Activated CD4-positive, CD25-positive, alpha-beta regulatory T cell treated with anti-CD3 and anti-CD28 coated beads, Interleukin-2, amount 50 U/mL, for 72 hours (primary cell): ENCODE measurements around the gene SLC6A6.

Experiments used
- DNase-seq: peaks from one replicate; pipeline ENCODE4 v3.0.0; 2021

The SLC6A6 gene

DNA sequence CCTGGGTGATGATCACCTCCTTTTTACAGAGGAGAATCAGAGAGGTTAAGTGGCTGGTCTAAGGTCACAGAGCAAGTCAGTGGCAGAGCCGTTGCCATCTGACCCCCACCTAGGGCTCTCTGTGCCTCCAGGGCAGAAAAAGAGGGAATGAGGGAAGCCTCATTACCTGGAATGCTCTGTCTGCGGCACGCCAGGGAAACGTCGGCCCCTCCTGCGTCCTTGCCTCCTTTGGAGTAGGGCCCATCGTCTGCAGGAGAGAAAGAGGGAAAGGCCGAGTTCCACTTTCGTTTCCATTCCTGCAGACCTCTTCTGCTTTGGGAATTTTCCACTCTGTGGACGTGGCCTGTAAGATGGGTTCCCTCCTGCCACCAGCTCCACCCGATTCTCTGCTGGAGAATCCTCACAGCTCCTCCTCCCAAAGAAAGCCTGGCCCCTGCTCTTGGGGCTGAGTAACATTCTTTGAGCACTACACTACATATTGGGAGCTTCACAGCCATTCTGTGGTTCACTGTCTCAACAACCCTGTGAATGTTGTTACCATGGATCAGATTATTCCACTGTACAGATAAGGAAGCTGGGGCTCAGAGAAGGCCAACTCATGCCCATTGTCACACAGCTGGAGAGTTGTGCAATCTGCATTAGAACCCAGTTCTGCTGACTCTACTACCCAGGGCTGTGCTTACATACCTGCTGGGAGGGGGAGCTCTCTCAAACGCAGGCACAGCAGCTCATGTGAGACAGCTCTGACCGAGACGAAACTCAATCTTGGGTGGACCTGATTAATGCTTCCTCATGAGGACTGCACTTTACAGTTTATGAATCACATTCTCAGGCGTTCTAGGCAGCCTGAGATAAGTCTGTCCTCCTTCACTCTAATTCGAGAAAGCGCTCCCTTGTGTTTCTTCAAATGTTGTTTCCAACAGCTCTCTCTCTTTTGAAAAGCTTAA lies 123.6 kb downstream of the SLC6A6 start:
- DNase-seq: no peak

DNA sequence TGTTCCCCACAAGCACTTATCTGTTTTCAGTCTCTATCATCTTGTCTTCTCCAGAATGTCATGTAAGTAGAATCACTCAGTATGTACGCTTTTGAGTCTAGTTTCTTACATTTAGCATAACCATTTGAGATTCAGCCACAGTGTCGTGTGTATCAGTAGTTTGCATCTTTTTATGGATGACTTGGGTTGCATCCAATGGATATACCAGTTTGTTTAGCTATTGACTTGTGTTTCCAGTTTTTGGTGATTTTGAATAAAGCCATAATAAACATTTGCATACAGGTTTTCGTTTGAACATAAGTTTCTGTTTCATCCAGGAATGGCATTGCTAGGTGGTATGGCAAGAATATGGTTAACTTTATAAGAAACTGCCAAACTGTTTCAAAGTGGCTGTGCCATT lies 125.7 kb downstream of the SLC6A6 start:
- no peak for DNase-seq

DNA sequence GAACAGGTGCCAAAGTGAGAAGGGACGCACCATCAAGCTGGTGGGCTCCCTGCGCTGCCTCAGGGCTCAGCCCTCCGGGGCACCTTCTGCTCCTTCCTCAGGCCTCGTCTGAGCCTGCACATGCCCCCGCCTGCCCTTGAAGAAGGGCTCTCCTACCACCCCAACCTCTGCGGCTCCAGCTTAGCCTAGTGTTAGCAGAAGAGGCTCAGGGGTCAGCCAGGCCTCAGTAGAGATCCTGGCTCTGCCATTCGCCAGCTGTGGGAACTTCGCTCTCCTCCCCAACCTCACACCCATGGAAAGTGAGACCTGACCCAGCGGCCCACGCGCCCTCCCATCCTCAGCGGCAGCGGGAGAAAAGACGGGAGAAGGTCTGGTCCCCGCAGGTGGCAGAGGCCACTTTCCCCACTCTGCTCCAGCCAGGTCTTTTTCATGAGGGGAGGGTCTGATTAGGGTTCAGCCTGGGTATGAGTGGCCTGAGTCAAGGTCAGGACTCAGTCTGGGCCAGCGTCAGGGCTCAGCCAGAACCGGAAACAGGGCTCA lies 129.5 kb downstream of the SLC6A6 start:
- DNase-seq: no peak

DNA sequence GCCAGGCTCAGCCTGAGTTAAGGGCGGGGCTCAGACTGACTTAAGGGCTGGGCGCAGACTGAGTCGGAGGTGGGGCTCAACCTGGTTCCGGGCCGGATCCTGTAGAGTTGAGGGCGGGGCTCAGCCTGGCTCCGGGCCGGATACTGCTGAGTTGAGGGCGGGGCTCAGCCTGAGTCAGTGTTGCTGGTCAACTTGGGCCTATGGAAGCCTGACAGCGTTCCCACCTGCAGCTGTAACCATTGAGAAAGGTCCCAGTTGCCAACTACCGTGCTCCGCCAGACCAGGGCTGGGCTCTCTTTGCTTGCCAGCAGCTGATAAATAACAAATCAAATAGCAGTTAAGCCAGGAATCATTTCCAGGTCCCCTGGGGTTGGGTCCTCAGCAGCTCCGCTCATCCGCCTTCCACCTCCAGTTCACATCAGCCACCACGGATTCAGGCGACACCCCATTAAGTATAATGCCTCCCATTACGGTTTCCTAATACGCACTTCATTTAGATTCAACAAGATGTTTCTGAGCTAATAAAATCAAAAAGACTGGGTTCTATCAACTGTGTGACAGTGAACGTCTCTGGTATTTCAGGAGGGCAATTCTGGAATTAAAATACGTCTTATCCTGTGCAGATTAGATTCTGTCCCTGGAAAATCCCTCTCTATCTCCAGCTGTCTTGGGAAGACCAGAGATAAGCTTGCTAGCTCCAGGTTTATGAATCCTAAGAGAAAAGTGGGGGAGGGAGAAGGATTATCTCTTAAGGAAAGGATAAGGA lies 130.5 kb downstream of the SLC6A6 start:
- DNase-seq: no peak

DNA sequence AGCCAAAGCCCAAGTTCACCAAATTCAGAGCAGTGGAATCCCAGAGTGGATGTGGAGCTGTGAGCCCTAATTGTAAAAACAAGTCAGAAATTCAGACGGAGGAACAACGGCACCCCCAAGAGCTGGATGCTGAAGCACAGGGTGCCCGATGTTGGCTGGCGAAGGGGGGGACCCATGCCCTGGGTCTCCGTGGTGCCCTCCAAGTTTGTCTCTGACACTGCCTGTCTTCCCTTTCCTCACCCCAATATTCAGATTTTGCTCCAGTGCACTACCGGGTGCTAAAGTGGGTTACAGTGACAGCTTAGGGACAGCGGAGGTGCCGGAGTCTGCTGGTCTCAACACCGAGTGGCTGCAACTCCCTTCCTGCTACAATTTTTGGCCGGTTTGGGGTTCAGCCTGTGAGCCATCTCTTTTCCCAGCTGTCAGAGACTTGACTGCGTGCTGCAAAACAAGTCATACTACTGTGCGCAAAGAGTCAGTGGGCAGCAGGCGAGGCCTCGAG lies 131.1 kb downstream of the SLC6A6 start:
- no peak for DNase-seq

DNA sequence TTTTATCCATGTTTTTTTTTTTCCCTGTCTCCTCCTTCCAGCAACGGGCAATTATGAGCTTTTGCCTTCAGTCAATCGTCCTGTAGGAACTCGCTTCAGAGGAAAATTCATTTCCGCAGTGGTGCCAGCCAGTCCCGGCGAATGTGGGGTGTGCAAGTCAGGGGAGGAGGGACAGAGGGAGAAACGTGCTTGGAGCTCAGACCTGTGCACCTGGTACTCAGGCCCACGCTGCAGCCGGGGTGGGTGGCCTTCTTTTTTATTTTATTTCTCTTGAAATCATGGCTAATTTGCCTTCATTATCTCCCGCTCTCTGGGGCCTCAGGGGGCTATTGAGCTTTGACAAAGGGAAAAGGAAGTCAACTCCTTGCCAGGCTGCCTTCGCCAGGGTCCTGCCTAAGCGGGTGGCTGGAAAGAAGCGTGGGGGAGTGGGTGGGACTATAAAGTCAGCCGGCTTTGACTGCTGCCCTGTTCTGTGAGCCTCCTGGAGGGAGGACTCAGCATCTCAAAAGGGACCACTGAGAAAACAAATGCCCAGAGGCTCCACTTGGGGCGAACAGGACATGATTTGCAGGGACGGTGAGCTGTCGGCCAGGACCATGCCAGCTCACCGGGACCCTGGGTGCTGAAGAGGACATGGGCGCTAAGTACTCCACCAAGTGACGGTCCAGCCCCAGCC lies 132.2 kb downstream of the SLC6A6 start:
- no peak for DNase-seq

DNA sequence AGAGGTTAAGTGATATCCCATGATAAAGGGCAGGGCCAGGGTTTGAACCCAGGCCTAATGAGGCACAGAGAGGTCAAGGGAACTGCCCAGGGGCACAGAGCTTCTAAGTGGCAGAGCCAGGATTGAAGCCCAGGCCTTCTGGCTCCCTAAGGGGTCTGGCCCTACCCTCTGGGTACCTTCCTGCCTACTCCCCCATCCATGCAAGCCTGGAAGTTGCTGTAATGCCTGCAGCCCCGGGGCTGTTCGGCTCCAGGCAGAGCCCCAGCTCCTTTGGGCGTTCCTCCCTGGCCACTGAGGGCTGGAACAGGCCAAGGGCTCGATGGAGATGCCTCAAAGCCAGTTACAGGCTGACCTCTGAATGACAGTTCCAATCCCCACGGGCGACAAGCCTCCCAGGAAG lies 133.2 kb downstream of the SLC6A6 start:
- DNase-seq: no peak

DNA sequence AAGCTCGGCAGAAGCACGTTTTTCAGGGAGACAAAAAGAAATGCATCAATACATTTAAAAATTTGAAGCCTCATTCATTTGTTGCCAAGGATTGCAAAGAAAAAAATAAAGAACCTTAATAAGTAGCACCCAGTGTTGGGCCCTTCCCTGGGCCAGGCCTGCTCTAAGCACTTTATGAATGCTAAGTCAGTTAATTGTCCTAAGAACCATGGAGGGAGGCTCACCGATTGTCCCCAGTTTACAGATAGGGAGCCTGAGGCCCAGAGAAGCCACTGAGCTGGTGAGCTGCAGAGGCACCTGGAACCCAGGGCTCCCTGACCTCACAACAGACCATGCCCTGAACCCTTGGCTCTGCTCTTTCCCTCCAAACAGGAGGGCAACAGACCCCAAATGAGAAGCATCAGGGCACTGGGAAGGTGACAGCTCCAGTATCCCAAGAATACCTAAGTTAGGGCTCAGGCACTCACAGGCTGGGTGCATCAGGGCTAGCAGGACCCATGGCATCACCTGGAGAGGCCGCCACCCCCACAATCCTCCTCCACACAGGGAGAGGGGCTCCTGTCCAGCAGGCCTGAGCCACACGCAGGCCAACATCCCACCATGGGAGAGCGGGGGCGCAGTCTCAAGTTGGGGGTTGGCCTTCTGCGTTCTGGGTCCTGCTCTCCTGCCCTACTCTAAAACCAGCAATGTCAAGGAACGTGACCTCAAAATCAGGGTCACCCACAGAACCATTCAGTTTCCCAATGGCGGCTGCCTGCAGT lies 133.8 kb downstream of the SLC6A6 start:
- DNase-seq: no peak

DNA sequence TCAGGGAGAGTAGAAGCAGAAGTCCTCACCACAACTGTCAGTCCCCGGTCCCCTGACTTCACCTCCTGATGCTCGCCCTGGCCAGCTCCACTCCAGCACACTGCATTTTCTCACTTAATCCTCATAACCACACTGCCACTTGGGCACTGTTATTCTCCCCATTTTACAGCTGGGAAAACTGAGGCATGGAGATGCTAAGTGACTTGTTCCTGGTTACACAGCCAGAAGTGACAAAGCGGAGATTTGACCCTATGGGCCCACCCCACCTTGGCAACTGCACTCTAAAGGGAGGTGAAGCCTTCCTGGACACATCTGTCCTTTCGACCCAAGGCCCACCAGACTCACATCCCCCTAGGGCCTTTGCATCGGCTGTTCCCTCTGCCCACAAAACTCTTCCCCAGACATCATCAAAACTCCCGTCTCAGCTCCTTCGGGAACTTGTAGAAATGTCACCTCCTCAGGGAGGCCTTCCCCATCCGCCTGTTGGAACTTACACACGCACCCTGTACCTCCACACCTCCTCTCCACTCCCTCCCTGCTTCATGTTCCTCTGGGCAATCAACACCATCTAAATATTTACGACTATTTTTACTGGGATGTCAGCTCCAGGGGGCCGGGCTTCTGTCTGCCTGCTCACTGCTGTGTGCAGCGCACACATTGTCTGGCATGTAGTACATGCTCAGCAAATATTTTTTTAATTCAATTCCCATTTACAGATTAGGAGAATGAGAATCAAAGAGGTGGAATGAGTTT lies 134.6 kb downstream of the SLC6A6 start:
- DNase-seq: no peak

DNA sequence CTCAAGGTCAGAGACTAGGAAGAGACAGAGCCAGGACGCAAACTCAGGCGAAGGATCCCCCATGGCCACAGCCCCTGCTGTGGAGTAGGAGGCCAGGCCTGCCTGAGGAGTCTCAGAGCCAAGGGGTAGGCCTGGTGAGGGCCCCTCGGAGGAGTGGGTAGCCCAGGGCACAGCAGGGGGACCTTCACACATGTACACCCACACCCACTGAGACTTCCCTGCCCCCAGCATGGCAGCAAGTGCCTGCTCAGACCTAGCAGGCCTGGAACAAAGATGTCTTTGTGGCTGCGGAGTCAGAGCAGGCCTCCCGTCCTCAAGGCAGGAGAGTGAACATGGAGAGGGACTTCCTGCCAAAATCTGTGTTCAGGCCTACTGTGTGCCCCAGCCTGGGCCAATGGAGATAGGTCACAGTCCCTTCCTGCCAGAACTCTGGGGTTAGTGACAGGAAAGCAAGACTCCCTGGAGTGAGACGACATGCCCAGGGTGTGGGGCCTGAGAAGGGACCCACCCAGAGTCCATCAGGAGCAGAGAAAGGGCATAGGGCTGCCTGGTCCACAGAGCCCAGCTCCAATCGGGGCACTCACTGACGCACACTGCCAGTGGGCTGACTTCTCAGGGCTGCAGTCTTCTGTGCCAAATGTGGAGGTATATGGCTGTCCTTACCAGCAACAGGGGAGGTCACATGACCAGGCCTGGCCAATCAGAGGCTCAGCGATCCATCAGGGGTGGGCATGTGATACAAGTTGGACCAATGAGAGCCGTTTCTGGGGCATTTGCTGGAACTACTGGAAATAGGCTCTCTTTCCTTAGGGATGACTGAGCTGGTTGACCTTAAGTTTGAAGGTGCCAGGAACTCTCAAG lies 135.4 kb downstream of the SLC6A6 start:
- DNase-seq: peak; percentile 43

DNA sequence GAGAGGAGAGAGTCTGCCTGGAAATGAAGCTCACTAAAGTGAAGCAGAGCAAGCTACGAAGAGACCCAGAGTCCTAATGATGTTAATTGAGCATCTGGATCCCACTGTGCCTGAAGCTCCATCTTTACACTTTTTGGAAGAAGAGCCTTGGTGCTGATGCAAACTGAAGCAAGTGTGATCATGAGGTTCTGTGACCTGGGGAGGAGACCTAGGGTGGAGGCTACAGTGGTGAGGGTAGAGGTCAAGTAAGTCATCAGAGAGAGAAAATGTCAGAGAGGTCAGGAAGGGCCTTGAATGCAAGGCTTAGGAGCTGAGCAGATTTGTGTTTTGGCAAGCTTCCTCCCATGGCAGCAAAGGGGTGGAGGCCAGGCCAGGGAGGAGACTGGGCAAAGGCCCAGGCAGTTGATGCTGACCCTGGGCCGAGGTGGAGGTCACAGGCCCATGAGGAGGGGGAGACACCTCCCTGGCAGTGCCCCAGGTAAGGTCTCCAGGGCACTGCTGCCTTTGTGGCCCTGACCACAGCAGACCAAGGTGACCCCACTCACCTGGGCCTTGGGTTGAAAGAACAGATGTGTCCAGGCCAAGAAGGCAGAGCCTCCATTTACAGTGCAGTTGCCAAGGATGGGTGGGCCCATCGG lies 136.2 kb downstream of the SLC6A6 start:
- DNase-seq: no peak
